ENCODE results near the gene GPN2. TPM values are rescaled to one million over a fixed set of nuclear protein-coding genes. Genes with fewer than 3 reads are reported as not detected.

The GPN2 gene
- polyA plus RNA-seq, 3 donors, result 8.3 to 15.9 (median 9.6) TPM

DNA sequence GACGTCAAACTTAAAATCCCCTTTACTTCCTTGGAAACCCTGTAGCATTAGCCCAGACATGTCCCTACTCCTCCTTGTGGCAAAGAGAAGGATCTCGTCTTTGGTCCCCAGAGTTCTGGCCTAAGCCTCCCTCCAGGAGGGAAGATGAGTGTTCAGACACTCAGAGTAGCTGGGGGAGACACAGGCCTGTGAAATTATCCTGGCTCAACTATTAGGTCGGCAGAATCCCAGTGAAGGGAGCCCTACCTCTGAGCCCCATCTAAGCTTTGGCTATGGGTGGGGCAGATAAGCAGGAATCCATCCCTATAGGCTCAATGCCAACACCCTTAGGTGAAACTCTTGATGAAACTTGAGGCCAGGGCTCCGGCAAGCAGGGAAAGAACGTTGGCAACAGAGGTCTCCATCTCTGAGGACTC, 28.8 kb downstream of the GPN2 start:
- H3K27me3 ChIP-seq (ENCODE audit: control insufficient read depth in 2 of 2, insufficient read depth in 2 of 2, low read length in 2 of 2), result no peaks in the 10 kb centered on the region
- Mint-ChIP-seq H3K27me3 (ENCODE audit: low read depth in 3 of 3) (peaks cover 5 to 7% (median 6%) of the 10 kb centered on the region in 3 donors), H3K4me1 (peaks cover 28% of the 10 kb centered on the region), H3K36me3 (peaks cover 3 to 16% of the 10 kb centered on the region in 2 donors), H3K9me3 (peaks cover 0 to 2% (median 0%) of the 10 kb centered on the region in 7 donors), H3K4me3 (no peak overlapping the region), H3K27ac (no peak overlapping the region)
- H3K79me2 ChIP-seq (ENCODE audit: insufficient read depth, low read length), result no peaks in the 10 kb centered on the region
- H4K20me1 ChIP-seq (ENCODE audit: insufficient read depth, low read length), result no peaks in the 10 kb centered on the region
- no peak overlapping the region for H3K9ac ChIP-seq (ENCODE audit: insufficient read depth, low read length, poor library complexity, severe bottlenecking)
- H3K4me1 ChIP-seq (ENCODE audit: control insufficient read depth in 1 of 2, insufficient read depth in 2 of 2, low read length in 2 of 2), result peaks cover 15 to 28% of the 10 kb centered on the region in 2 donors
- H3K4me3 ChIP-seq (replicated peaks in 1 of 3; ENCODE audit: low read depth in 2 of 3, low read length in 3 of 3), result no peak overlapping the region
- no peak overlapping the region for H3K4me2 ChIP-seq (replicated peaks; ENCODE audit: extremely low read depth, low read length, poor library complexity, severe bottlenecking)
- no peak overlapping the region for H3K27ac ChIP-seq (ENCODE audit: low read depth in 1 of 2, low read length in 2 of 2)
- 100% methylated on average over 2 of the region's 5 CpGs for WGBS (ENCODE audit: insufficient coverage)
- H3K9me3 ChIP-seq (replicated peaks in 1 of 2; ENCODE audit: control insufficient read depth in 1 of 2, insufficient read depth in 1 of 2, low read length in 2 of 2), result no peaks in the 10 kb centered on the region
- peaks cover 0 to 14% of the 10 kb centered on the region in 2 donors for H3K36me3 ChIP-seq (replicated peaks in 1 of 2; ENCODE audit: control insufficient read depth in 1 of 2, insufficient read depth in 2 of 2, low read length in 2 of 2)
- no peak for TF ChIP-seq CTCF (IDR thresholded peaks at IDR 0.05)
- no peak for DNase-seq
- intact Hi-C loops (cut with micrococcal nuclease), result loop anchor here in 1 of 2 donors (5.0 kb wide), 1 partner anchor 34 kb away; the partner anchor contains the start of gene ZDHHC18
- H2AFZ ChIP-seq (ENCODE audit: insufficient read depth, low read depth, low read length, poor library complexity, severe bottlenecking), result no peak overlapping the region

DNA sequence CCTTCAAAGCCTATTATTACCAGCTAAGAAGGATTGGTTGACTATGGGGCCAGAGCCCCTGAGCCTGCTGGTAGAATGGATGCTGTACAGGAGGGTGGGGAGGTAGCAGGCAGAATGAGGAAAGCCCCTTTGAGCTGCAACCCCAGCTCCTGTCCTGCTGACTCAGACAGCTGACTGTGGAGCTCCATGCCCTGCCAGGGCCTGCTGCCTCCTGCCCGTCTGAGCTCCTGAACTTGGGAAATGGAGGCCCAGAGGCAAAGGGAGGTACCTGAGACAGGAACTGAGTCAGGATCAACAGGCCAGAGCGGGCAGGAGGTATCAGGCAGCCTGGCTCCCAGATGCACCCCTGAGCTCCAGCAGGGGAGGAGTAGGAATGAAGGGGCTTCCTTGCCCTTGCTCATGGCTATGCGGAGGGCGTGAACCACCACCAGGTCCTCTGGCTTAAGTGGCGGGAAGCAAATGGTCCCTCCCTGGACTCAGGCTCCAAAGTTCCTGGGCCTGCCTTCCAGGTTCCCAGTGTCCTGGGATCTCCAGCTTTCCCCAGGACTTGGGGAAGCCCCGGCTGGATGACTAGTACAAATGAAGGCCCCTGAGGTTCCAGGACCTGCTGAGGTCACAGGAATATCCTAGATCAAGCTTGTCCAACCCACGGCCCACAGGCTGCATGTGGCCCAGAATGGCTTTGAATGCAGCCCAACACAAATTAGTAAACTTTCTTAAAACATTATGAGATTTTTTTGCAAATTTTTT, 31.0 kb downstream of the GPN2 start:
- no peak overlapping the region for H3K9ac ChIP-seq (ENCODE audit: insufficient read depth, low read length, poor library complexity, severe bottlenecking)
- Mint-ChIP-seq H3K9me3 (no peaks in the 10 kb centered on the region), H3K27me3 (ENCODE audit: low read depth in 3 of 3) (peaks cover 2 to 6% (median 5%) of the 10 kb centered on the region in 3 donors), H3K27ac (no peak overlapping the region), H3K36me3 (peaks cover 20 to 37% of the 10 kb centered on the region in 2 donors), H3K4me3 (no peak overlapping the region), H3K4me1 (peaks cover 13% of the 10 kb centered on the region)
- H3K27me3 ChIP-seq (ENCODE audit: control insufficient read depth in 2 of 2, insufficient read depth in 2 of 2, low read length in 2 of 2), result no peaks in the 10 kb centered on the region
- H3K4me3 ChIP-seq (replicated peaks in 1 of 3; ENCODE audit: low read depth in 2 of 3, low read length in 3 of 3), result no peak overlapping the region
- H3K79me2 ChIP-seq (ENCODE audit: insufficient read depth, low read length), result no peaks in the 10 kb centered on the region
- no peak overlapping the region for H2AFZ ChIP-seq (ENCODE audit: insufficient read depth, low read depth, low read length, poor library complexity, severe bottlenecking)
- H3K36me3 ChIP-seq (replicated peaks in 1 of 2; ENCODE audit: control insufficient read depth in 1 of 2, insufficient read depth in 2 of 2, low read length in 2 of 2), result peaks cover 21 to 36% of the 10 kb centered on the region in 2 donors
- H3K9me3 ChIP-seq (replicated peaks in 1 of 2; ENCODE audit: control insufficient read depth in 1 of 2, insufficient read depth in 1 of 2, low read length in 2 of 2), result no peaks in the 10 kb centered on the region
- peaks cover 4% of the 10 kb centered on the region for H4K20me1 ChIP-seq (ENCODE audit: insufficient read depth, low read length)
- intact Hi-C loops (cut with micrococcal nuclease), result no loop called here
- no peak overlapping the region for H3K4me2 ChIP-seq (replicated peaks; ENCODE audit: extremely low read depth, low read length, poor library complexity, severe bottlenecking)
- no peak overlapping the region for H3K27ac ChIP-seq (ENCODE audit: low read depth in 1 of 2, low read length in 2 of 2)
- peaks cover 2 to 7% of the 10 kb centered on the region in 2 donors for H3K4me1 ChIP-seq (ENCODE audit: control insufficient read depth in 1 of 2, insufficient read depth in 2 of 2, low read length in 2 of 2)
- 100% methylated on average over 6 of the region's 7 CpGs for WGBS (ENCODE audit: insufficient coverage)
- DNase-seq, result no peak
- TF ChIP-seq CTCF (IDR thresholded peaks at IDR 0.05), result no peak
